GM13976 (cell line): ENCODE measurements around the gene EMX1.

Source experiments
- DNase-seq: peaks from one replicate; pipeline ENCODE4 v3.0.0; 2012; ENCODE audit warnings: low spot score
- in situ Hi-C: fragments of 300-500 bp; cut with MboI; formaldehyde crosslinking; loops from one replicate; pipeline ENCODE4 v1.12.0; 2022; ENCODE audit warnings: low sequenced_read_pairs, mixed read lengths, inconsistent platforms; ENCODE audit not compliant: unreplicated experiment
- TF ChIP-seq, protein P1 (sequence below): IDR thresholded peaks from 2 replicates; pipeline ENCODE4 v1.5.1; 2012; ENCODE audit warnings: borderline replicate concordance, mild to moderate bottlenecking; ENCODE audit not compliant: insufficient read depth; ENCODE audit errors: extremely low read depth, missing control alignments, control extremely low read depth

The EMX1 gene

DNA sequence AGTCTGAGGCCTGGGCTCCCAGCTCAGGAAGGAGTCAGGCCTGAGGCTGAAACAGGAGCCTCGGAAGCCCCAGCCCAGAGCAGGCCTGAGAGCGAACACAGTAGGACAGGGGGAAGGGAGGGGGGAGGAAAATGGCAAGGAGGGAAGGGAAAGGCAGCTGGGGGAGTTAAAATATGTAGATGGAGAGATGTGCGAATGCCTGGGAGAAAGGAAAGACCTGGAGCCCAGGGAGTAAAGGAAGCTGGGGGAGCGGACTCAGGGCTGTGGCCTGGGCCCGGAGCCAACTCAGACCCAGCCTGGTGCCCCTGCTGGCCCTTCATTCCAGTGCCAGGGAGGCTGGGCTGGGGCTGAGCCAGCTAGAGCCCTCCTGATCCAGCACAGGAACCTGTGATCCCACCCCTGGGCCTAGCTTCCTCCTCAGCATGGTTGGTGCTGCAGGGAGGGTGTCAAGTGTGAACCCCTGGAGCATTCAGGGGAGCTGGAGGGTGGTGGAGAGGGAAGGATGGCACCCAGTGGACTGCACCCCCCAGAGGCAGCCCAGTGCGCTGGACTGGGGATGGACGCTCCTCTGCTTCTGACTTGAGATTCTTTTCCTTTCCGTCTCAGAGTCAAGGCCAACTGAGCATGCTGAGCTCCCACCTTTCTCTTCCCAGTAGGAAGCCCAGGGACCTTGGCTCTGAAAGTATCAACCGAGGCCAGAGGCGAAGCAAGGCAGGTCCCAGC lies 46.3 kb downstream of the EMX1 start:
- TF ChIP-seq, protein P1, sequence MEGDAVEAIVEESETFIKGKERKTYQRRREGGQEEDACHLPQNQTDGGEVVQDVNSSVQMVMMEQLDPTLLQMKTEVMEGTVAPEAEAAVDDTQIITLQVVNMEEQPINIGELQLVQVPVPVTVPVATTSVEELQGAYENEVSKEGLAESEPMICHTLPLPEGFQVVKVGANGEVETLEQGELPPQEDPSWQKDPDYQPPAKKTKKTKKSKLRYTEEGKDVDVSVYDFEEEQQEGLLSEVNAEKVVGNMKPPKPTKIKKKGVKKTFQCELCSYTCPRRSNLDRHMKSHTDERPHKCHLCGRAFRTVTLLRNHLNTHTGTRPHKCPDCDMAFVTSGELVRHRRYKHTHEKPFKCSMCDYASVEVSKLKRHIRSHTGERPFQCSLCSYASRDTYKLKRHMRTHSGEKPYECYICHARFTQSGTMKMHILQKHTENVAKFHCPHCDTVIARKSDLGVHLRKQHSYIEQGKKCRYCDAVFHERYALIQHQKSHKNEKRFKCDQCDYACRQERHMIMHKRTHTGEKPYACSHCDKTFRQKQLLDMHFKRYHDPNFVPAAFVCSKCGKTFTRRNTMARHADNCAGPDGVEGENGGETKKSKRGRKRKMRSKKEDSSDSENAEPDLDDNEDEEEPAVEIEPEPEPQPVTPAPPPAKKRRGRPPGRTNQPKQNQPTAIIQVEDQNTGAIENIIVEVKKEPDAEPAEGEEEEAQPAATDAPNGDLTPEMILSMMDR: no peak
- in situ Hi-C loops: no loop called here
- no peak for DNase-seq

DNA sequence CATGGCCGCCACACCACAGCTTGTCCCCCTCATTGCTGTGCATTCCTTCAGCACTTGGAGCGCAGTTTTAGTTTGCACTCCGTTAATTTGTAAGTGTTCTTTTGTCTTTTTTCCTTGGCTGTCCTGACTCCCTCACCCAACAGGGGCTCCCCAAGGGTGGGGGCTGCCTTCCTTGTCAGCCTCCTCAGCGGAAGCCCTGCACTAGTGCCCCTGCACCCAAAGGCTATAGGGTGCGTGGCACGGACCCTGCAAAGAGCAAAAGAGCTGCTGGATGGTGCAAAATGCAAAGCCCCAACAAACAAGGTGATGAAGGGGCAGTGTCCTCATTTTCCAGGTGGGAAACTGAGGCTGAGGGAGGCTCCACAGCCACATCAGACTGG lies 46.8 kb downstream of the EMX1 start:
- in situ Hi-C loops: no loop called here
- TF ChIP-seq, protein P1: no peak
- no peak for DNase-seq

DNA sequence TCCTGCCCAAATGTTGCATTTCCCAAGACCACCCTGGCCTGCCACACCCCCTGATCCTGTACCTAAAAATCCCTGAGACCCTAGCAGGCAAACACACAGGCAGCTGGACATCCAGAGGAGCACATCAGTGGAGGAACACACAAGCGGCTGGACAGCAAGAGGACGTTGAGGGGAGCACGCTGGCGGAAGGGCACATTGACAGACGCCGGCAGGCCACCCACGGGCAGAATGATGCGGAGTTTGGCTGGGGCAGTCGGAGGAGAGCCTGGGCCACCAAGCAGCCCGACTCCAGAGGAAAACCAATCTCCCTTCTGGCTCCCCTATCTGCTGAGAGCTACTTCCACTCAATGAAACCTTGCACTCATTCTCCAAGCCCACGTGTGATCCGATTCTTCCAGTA lies 47.7 kb downstream of the EMX1 start:
- in situ Hi-C loops: no loop called here
- TF ChIP-seq, protein P1: no peak
- no peak for DNase-seq

DNA sequence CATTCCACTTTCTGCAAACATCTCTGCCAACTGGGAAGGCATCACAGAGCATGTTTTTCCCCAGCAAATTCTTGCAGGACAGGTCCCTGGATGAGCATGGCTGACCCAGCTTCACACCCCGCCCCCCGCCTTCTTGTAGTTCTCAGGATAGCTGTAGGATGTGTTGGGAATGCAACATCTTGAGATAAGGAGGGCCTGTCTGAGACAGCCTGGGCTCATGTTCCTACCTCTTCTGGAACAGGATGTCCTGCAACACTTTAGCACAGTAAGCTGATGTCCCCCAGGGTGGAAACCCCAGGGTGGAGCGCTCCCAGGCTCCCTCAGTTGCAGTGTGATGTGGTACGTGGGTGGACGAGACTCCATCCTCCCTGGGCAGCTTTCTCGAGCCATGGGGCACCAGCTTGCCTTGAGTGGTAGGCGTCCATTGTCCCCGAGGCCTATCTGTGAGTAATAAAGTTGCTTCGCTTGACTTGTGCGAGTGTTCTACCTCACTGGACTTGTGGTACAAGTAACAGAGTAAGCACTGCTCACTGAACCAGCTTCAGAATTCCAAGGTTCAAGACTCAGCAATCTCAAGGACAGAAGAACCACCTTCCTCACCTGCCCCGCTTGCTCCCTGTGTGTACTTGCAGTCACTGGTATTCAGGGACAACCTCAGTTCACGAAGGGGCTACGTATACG lies 48.6 kb downstream of the EMX1 start:
- TF ChIP-seq, protein P1: no peak

DNA sequence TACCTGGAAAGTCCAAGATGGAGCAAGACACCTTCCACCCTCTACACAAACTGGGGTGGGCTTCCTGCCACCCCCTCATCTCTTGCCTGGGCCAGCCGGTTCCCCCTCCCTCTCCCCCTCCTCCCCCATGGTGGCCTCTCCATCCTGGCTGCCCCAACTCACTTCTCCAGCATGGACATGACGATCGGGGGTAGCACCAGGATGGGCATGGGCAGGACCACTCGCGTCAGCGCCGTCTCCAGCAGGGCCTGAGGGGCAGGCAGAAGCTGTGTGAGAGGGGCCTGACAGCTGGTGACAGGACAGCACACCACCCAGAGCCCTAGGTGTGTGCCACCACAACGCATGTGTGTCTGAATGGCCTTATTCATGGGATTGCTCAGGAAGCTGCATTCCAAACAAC lies 51.0 kb downstream of the EMX1 start:
- in situ Hi-C loops: no loop called here
- no peak for DNase-seq
- TF ChIP-seq, protein P1: no peak

More for the DNA sequence above, 48.6 kb downstream of the EMX1 start:
- in situ Hi-C loops: no loop called here
- no peak for DNase-seq

DNA sequence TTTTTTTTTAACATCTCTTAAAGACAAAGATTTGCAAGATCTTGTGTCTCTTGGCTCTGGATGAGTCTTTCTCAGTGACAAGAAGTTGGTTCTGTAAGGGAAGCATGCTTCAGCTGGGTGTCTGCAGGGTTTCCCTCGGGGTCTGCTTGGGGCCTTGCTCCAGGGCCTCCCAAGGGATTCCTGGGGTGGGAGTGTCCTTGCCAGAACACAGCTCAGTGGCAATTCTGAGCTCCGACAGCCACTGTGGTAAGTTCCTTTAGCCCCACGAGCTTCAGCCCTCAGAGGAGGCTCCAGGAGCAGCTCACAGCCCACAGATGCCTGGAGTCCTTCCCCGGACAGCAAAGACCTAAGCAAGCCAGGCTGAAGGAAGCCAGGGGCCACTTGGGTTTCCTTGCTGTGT lies 52.4 kb downstream of the EMX1 start:
- DNase-seq: no peak
- in situ Hi-C loops: no loop called here
- TF ChIP-seq, protein P1: no peak
